TTC549 (cell line): ENCODE data around the gene CAMK2B.
"Not testable (repeated sequence)": the region's sequence is repeated elsewhere in the genome, so short reads cannot be mapped to it uniquely, and the experiment has no call there.

Experiments used
- FAIRE-seq: peaks from 2 replicates; lab custom pipeline; 2012; peaks lifted over from hg19 to GRCh38; lab: Jason Lieb, UNC

CAMK2B gene

DNA sequence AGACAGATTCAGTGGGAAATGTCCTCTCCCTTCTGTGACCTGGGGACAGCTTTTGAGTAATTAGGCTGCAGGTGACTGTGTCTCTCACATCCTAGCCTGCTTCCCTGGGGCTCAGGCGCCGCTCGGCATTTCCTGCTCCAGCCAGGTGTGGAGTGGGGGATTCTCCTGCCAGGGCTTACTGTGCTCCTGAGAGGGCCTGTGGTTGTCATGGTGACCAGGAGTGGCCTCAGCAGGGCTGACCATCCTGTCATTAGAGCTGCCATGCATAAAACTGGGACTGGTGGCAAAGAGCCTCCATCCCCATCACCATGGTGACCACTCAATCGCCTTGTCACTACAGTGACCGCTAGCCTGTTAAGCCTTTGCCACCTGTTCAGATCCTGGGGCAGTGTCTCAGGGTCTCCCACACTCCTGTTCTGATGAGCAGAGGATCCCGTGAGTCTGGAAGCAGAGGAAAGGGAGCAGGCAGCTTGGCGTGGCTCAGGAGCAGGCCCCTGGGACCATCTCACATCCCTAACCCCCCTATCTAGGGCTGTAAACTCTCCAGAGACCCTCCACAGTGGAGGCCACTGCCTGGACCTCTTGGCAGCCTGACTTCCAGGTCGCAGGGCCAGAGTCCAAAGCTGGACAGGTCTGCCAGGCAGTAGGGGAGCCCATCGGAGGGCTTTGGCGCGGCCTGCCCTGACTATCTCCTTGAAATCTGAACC is 136.0 kb downstream of the CAMK2B start, which contains the start of gene GCK:
Gene GCK (minus strand): TSS at position 154 of the 707 bp plus-strand sequence. CDS start 486 bp downstream, outside the sequence.
- FAIRE-seq = no peak

- FAIRE-seq = no peak
These were observed 136.7 kb downstream of the CAMK2B start for GRCh38 chr7:44188480-44189225.

- no peak for FAIRE-seq
These were observed 137.6 kb downstream of the CAMK2B start for GRCh38 chr7:44187636-44188416.

DNA sequence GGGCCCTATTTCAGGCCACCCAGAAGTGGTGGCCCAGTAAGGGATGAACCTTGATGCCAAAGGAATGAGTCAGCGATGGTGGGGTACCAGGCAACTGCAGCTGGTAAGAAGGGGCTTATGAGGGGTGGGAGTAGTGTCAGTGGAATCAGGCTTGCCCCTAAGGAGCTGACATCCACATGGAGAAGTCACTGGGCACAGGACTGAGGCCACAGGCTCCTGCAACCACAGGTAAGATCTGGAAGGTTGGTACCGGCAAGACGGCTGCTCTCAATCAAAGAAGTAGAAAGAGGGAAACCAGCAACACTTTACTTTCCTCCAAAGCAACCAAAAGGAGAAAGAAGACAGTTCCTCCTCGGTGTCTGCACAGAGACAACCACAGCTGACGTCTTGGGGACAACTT is 138.7 kb downstream of the CAMK2B start:
- FAIRE-seq = no peak

DNA sequence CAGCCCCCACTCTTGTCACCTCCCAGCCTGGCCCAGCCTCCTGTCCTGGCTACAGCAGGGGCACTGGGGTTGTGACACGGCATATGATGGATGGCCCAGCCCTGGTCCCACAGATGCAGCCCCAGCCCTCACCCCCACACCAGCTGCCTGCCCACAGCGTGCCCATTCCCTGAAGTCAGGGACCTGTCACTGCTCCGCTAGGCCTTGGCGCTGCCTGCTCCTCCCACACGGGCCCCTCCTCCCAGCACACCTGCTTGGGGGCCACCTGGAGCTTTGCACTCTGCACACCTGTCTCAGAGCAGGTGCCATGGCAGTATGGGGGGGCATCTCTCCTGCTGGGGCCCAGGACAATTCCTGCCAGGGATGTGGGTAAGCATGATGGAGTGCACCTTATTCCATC is 139.7 kb downstream of the CAMK2B start:
- FAIRE-seq = no peak

- no peak for FAIRE-seq
These were observed 140.4 kb downstream of the CAMK2B start for GRCh38 chr7:44184873-44185446.

- FAIRE-seq = no peak
These were observed 141.1 kb downstream of the CAMK2B start for GRCh38 chr7:44184206-44184872.

GRCh38 chr7:44183386-44183785 is 142.0 kb downstream of the CAMK2B start:
- FAIRE-seq = no peak

GRCh38 chr7:44182827-44183226 is 142.6 kb downstream of the CAMK2B start:
- no peak for FAIRE-seq

- FAIRE-seq = no peak
These were observed 144.8 kb downstream of the CAMK2B start for GRCh38 chr7:44180631-44181030.

DNA sequence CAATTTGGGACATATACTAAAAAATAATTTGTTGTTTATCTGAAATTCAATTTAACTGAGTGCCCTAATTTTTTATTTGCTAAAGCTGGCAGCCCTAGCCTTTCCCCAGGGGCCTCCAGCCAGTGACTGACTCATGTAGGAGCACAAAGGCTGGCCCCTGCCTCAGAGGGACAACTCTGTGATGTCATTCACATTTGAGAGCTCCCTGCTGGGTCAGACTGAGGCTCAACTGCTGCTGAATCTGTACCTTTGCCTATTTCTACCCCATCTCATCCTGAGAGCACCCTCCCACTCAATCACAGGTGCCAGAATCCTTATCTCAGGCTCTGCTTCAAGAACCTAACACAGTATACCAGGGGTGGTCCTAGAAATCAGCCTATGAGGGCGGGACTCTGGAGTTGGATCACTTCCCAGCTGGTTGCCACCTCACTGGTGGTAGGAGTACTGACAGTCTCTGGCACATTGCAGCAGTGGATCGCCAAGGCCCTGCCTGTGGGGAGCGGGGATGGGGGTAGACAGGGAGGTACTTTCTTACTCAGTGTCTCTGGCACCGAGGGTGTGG is 147.7 kb downstream of the CAMK2B start:
- FAIRE-seq = no peak

DNA sequence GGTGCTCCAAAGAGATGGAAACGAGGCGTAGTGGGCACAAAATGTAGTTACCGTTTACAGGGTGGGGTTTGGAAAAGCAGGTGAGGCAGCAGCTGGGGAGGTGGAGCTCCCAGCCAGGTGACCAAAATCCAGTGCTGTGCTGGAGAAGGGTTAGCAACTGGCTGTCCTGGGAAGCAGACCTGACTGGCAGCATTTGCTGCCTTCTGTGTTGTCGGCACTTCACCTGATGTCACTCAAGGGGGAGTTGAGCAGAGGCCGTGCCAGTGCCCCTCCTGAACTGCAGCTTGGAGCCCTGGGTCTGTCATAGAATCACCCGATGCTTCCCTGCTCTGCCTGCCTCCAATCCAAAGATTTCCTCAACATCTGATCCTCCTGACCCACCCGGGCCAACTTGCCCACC is 148.9 kb downstream of the CAMK2B start:
- FAIRE-seq = no peak

- FAIRE-seq = no peak
These were observed 149.7 kb downstream of the CAMK2B start for GRCh38 chr7:44175730-44176129.

DNA sequence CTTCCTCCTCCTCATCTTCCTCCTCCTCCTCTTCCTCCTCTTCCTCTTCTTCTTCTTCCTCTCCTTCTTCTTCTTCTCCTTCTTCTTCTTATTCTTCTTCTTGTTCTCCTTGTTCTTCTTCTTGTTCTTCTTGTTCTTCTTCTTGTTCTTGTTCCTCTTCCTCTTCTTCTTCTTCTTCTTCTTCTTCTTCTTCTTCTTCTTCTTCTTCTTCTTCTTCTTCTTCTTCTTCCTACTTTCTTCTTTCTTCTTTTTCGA is 150.8 kb downstream of the CAMK2B start:
- FAIRE-seq = not testable (repeated sequence)

DNA sequence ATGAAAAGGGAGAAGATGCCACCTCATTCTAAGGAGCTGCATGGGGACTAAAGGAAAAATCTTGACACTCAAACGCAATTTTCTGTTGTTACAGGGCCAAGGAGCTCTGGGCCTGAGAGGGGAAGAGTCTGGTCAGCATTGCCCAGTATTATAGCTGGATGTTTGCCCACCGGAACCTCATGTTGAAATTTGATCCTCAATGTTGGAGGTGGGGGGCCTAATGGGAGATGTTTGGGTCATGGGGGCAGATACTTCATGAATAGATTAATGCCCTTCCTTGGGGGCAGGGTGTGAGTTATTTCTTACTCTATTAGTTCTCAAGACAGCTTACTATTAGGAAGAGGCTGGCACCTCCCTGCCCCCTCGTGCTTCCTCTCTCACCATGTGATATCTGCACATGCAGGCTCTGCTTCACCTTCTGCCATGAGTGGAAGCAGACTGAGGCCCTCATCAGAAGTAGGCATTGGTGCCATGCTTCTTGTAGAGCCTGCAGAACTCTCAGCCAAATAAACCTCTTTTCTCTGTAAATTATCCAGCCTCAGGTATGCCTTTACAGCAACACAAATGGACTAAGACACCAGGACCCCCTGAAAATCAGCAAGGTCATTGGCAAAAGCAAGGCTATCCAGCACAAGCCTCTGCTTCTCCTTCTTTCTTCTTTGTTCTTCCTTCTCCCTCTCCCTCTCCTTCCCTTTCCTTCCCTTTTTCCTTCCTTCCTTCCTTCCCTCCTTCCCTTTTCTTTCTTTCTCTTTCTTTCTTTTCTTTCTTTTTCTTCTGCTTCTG is 151.3 kb downstream of the CAMK2B start:
- FAIRE-seq = no peak

DNA sequence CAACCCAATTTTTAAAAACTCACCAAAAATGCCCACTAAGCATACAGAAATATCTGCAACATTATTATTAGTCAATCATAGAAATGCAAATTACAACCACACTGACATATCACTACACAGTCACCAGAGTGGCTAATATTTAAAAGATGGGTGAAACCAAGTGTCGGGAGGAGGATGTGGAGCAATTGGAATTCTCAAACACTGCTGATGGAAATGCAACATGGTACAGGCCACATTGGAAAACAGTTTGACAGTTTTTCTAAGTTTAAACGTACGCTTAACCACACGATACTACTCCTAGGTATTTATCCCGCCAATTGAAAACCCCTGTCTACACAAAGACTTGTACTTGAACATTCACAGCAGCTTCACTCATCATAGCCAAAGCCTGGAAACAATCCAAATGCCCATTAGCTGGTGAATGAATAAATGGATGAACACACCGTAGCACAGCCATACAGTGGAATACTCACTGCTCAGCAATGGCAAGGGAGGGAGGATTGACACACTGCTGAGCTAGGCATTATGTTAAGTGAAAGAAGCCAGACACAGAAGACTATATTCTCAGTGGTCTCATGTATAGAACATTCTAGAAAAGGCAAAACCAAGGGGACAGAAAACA is 152.5 kb downstream of the CAMK2B start:
- FAIRE-seq = no peak

GRCh38 chr7:44172352-44172751 is 153.0 kb downstream of the CAMK2B start:
- FAIRE-seq = no peak

DNA sequence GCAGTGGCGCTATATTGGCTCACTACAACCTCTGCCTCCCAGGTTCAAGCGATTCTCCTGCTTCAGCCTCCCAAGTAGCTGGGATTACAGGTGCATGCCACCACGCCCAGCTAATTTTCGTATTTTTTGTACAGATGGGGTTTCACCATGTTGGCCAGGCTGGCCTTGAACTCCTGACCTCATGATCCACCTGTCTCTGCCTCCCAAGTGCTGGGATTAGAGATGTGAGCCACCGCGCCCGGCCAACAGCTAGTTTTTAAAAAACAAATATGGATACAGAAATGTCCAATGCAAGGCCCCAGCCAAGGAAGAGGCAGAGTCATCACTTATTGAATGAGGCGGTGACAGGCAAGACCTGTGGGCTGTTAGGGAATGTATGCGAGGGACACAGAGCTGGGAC is 153.5 kb downstream of the CAMK2B start:
- FAIRE-seq = not testable (repeated sequence)

- no peak for FAIRE-seq
These were observed 157.5 kb downstream of the CAMK2B start for GRCh38 chr7:44167920-44168319.
